ENCODE results near the gene KIAA0753.

- TF ChIP-seq CTCF (IDR thresholded peaks at IDR 0.05; ENCODE audit: insufficient read depth, low read length, poor library complexity, severe bottlenecking) (no peak), EZH2phosphoT487 (conservative IDR thresholded peaks at IDR 0.05; ENCODE audit: low read length) (no peak)
These were observed 41.8 kb upstream of the KIAA0753 start for GRCh38 chr17:6682339-6682738.
